Endothelial cell (in vitro differentiated cells): ENCODE data around the gene NLRC5. TPM values are rescaled to one million over a fixed set of nuclear protein-coding genes. Genes with fewer than 3 reads are reported as not detected.

Source experiments
- DNase-seq: peaks from one replicate; pipeline ENCODE4 v3.0.0; 2021; ENCODE audit warnings: low spot score
- H3K27ac Mint-ChIP-seq: one replicate; pipeline ENCODE4 v1.8.0; 2021; ENCODE audit warnings: mixed read lengths, inconsistent platforms; ENCODE audit not compliant: unreplicated experiment
- H3K27me3 Mint-ChIP-seq: one replicate; pipeline ENCODE4 v1.8.0; 2021; ENCODE audit warnings: mild to moderate bottlenecking, moderate library complexity, mixed read lengths, inconsistent platforms; ENCODE audit not compliant: unreplicated experiment
- H3K36me3 Mint-ChIP-seq: one replicate; pipeline ENCODE4 v1.8.0; 2021; ENCODE audit warnings: mild to moderate bottlenecking, low read depth, mixed read lengths, inconsistent platforms; ENCODE audit not compliant: unreplicated experiment
- H3K4me1 Mint-ChIP-seq: one replicate; pipeline ENCODE4 v1.8.0; 2021; ENCODE audit warnings: mild to moderate bottlenecking, mixed read lengths, inconsistent platforms; ENCODE audit not compliant: unreplicated experiment
- H3K4me3 Mint-ChIP-seq: one replicate; pipeline ENCODE4 v1.8.0; 2021; ENCODE audit warnings: mild to moderate bottlenecking, mixed read lengths, inconsistent platforms; ENCODE audit not compliant: unreplicated experiment
- H3K9me3 Mint-ChIP-seq: one replicate; pipeline ENCODE4 v1.8.0; 2021; ENCODE audit warnings: mixed read lengths, inconsistent platforms; ENCODE audit not compliant: unreplicated experiment
- CTCF ChIP-seq: fragments of 200-600 bp; sonication (generic); IDR thresholded peaks from one replicate; pipeline ENCODE4 v1.5.0; 2021; ENCODE audit warnings: antibody characterized with exemption; ENCODE audit not compliant: unreplicated experiment
- total RNA-seq: library from RNA; stranded (reverse); fragmentation: NEBNext Ultra II Directional; extraction: Animal tissue kit (Norgen Biotek cat#: 25700); gene quantifications from one replicate; pipeline ENCODE4 v1.2.1, GENCODE V29; 2021; ENCODE audit not compliant: unreplicated experiment

The NLRC5 gene
- total RNA-seq, 1 donor from 2014 or later: 2.4 TPM

GRCh38 chr16:57013902-57014301, 24.5 kb downstream of the NLRC5 start:
- no peak for TF ChIP-seq CTCF
- DNase-seq: no peak
- Mint-ChIP-seq H3K4me3 (no peak overlapping the region), H3K27me3 (no peaks in the 10 kb centered on the region), H3K9me3 (no peaks in the 10 kb centered on the region), H3K4me1 (peaks cover 15% of the 10 kb centered on the region), H3K36me3 (peaks cover 4% of the 10 kb centered on the region), H3K27ac (peak overlapping the region; percentile 81)

GRCh38 chr16:57016301-57016700, 26.9 kb downstream of the NLRC5 start:
- Mint-ChIP-seq H3K9me3 (no peaks in the 10 kb centered on the region), H3K27me3 (no peaks in the 10 kb centered on the region), H3K4me1 (peaks cover 19% of the 10 kb centered on the region), H3K4me3 (no peak overlapping the region), H3K27ac (no peak overlapping the region), H3K36me3 (peaks cover 4% of the 10 kb centered on the region)
- no peak for TF ChIP-seq CTCF
- DNase-seq: no peak

- Mint-ChIP-seq H3K4me3 (no peak overlapping the region), H3K9me3 (no peaks in the 10 kb centered on the region), H3K27me3 (no peaks in the 10 kb centered on the region)
Observed at GRCh38 chr16:57016831-57017230, 27.5 kb downstream of the NLRC5 start.

GRCh38 chr16:57017251-57017650, 27.9 kb downstream of the NLRC5 start:
- DNase-seq: no peak
- Mint-ChIP-seq H3K27me3 (no peaks in the 10 kb centered on the region), H3K27ac (peak overlapping the region; percentile 80), H3K4me1 (peaks cover 28% of the 10 kb centered on the region), H3K4me3 (no peak overlapping the region), H3K9me3 (no peaks in the 10 kb centered on the region), H3K36me3 (peaks cover 4% of the 10 kb centered on the region)
- TF ChIP-seq CTCF: no peak

More at GRCh38 chr16:57016831-57017230, 27.5 kb downstream of the NLRC5 start:
- Mint-ChIP-seq H3K4me1 (peaks cover 23% of the 10 kb centered on the region), H3K27ac (peak overlapping the region; percentile 80), H3K36me3 (peaks cover 4% of the 10 kb centered on the region)
- TF ChIP-seq CTCF: no peak
- DNase-seq: no peak

- Mint-ChIP-seq H3K4me3 (no peak overlapping the region), H3K36me3 (peaks cover 4% of the 10 kb centered on the region), H3K27me3 (no peaks in the 10 kb centered on the region), H3K9me3 (no peaks in the 10 kb centered on the region), H3K27ac (no peak overlapping the region), H3K4me1 (peaks cover 35% of the 10 kb centered on the region)
- DNase-seq: no peak
- no peak for TF ChIP-seq CTCF
Observed at GRCh38 chr16:57019746-57020145, 30.4 kb downstream of the NLRC5 start.
